GM23248 (cell line): ENCODE results near the gene ABCC3.

ENCODE experiments used
- EZH2 ChIP-seq: fragments of 200-600 bp; sonication (generic); IDR thresholded peaks from 2 replicates; pipeline ENCODE4 v1.6.1; 2018; ENCODE audit warnings: antibody characterized with exemption, mild to moderate bottlenecking; ENCODE audit not compliant: insufficient read depth, poor library complexity, severe bottlenecking
- EZH2phosphoT487 ChIP-seq: fragments of 200-600 bp; sonication (generic); IDR thresholded peaks from 2 replicates; pipeline ENCODE4 v1.6.1; 2018; ENCODE audit warnings: antibody characterized with exemption, moderate library complexity, mild to moderate bottlenecking, low read depth; ENCODE audit not compliant: insufficient read depth

DNA sequence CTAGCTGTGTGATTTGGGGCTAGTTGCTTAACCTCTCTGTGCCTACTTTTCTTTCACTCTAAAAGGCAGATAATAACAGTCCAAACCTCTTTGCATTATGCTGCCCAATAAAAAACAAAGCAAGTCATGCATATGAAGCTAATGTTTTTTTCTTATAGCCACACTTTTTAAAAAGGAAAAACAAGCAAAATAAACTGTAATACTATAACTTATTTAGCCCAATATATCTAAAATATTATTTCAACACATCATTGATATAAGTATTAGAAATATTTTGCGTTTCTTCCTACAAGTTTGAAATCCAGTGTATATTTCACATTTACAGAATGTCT, 50.6 kb downstream of the ABCC3 start:
- TF ChIP-seq EZH2: no peak
- TF ChIP-seq EZH2phosphoT487: no peak
